H1 (cell line): ENCODE measurements around the gene NINJ2. TPM values are rescaled to one million over a fixed set of nuclear protein-coding genes. Genes with fewer than 3 reads are reported as not detected.

ENCODE experiments used
- RAD21 ChIP-seq, 2 experiments: IDR thresholded peaks in 1 of 2; conservative IDR thresholded peaks in 1 of 2; 2 replicates each; pipeline ENCODE4 v1.6.1; 2011; ENCODE audit warnings: low read depth in 2 of 2, low read length in 2 of 2, improper control_type of control experiment in 1 of 2, inconsistent platforms in 1 of 2, mild to moderate bottlenecking in 1 of 2, moderate library complexity in 1 of 2
- SP2 ChIP-seq: IDR thresholded peaks from 2 replicates; pipeline ENCODE4 v1.6.1; 2012; ENCODE audit warnings: mild to moderate bottlenecking, low read length, inconsistent platforms
- polyA plus RNA-seq, 7 experiments: library from polyadenylated mRNA; depleted of rRNA in 3 of 7; stranded (reverse) in 5 of 7; unstranded in 2 of 7; fragments of >200 nt in 5 of 7; fragments of 200-250 nt in 2 of 7; gene quantifications; 1 replicate in 5 of 7; 2 replicates in 1 of 7; 4 replicates in 1 of 7; pipeline versions ENCODE4 v1.2.1 to v1.2.3, GENCODE V29; 2011 to 2013; ENCODE audit warnings: missing spikeins in 2 of 7, mixed read lengths in 2 of 7
- total RNA-seq: library from RNA; stranded (reverse); fragmentation: NEBNext Ultra II Directional; extraction: Animal tissue kit (Norgen Biotek cat#: 25700); gene quantifications from 2 replicates; pipeline ENCODE4 v1.2.1, GENCODE V29; 2021

NINJ2 gene
- total and polyA plus RNA-seq, 2 of the 8 experiments (the other 6 are each of a cell fraction or from before 2014, with no cell fraction given), result 1.4 TPM; not detected in 1

- TF ChIP-seq SP2, result no peak
- TF ChIP-seq RAD21 (IDR thresholded peaks at IDR 0.05 in 1 of 2, conservative IDR thresholded peaks at IDR 0.05 in 1 of 2; ENCODE audit: low read depth in 2 of 2, low read length in 2 of 2), result no peak
- TF ChIP-seq, all 59 proteins: peak for 0
Observed at GRCh38 chr12:542395-543113, 120.7 kb downstream of the NINJ2 start (continued).
